IMR-90 (cell line): ENCODE data around the gene NKD1. TPM values are rescaled to one million over a fixed set of nuclear protein-coding genes. Genes with fewer than 3 reads are reported as not detected.

Experiments used
- ATAC-seq: fragments of 200-7000 bp; cut with Tn5 transposase; 2 replicates; pipeline ENCODE4 v1.9.1; 2020; ENCODE audit warnings: low read depth, mild to moderate bottlenecking, moderate library complexity
- BruUV-seq: library from RNA; stranded (reverse); fragments of 400-500 nt; replicated peaks from 2 replicates; lab custom pipeline; 2021; lab: Mats Ljungman, UMichigan
- CTCF ChIA-PET: fragments of 300-600 bp; formaldehyde crosslinking; extraction: SDS; loops from one replicate; lab custom pipeline; 2021; ENCODE audit warnings: antibody characterized with exemption; lab: Yijun Ruan, JAX
- POLR2A ChIA-PET: fragments of 300-600 bp; sonication (Branson Sonifier 250); formaldehyde crosslinking; loops from one replicate; lab custom pipeline; 2022; ENCODE audit warnings: antibody characterized with exemption; ENCODE audit not compliant: unreplicated experiment; lab: Charles Lee
- DNase-seq: peaks from one replicate; pipeline ENCODE4 v3.0.0; 2013
- H2AFZ ChIP-seq: replicated peaks from 2 replicates; pipeline ENCODE3; 2013; ENCODE audit warnings: low read length, mild to moderate bottlenecking; ENCODE audit not compliant: poor library complexity
- H2AK5ac ChIP-seq: 2 replicates; pipeline ENCODE4 v1.6.1; 2013; ENCODE audit warnings: low read depth, low read length, inconsistent platforms
- H2AK9ac ChIP-seq: replicated peaks from 2 replicates; pipeline ENCODE3; 2013; ENCODE audit warnings: mild to moderate bottlenecking, low read depth, low read length, moderate library complexity; ENCODE audit not compliant: poor library complexity
- H2BK120ac ChIP-seq: 2 replicates; pipeline ENCODE4 v1.6.1; 2013; ENCODE audit warnings: low read depth, low read length, inconsistent platforms
- H2BK15ac ChIP-seq: 3 replicates; pipeline ENCODE4 v1.6.1; 2013; ENCODE audit warnings: low read depth, low read length, inconsistent platforms
- H2BK20ac ChIP-seq: 2 replicates; pipeline ENCODE4 v1.6.1; 2013; ENCODE audit warnings: low read depth, mild to moderate bottlenecking, inconsistent platforms, low read length, moderate library complexity
- H2BK5ac ChIP-seq: 2 replicates; pipeline ENCODE4 v1.6.1; 2013; ENCODE audit warnings: mild to moderate bottlenecking, low read depth, low read length, inconsistent platforms; ENCODE audit not compliant: poor library complexity, severe bottlenecking
- H3K14ac ChIP-seq: replicated peaks from 2 replicates; pipeline ENCODE4 v1.6.1; 2013; ENCODE audit warnings: low read depth, low read length, inconsistent platforms
- H3K18ac ChIP-seq: 2 replicates; pipeline ENCODE4 v1.6.1; 2013; ENCODE audit warnings: low read depth, low read length, control low read depth
- H3K23ac ChIP-seq: 2 replicates; pipeline ENCODE4 v1.6.1; 2013; ENCODE audit warnings: low read depth, low read length, inconsistent platforms
- H3K27ac ChIP-seq: 2 replicates; pipeline ENCODE4 v1.5.1; 2013; ENCODE audit warnings: mild to moderate bottlenecking, control low read depth, low read length; ENCODE audit not compliant: insufficient read depth
- H3K27me3 ChIP-seq: 2 replicates; pipeline ENCODE4 v1.6.1; 2013; ENCODE audit warnings: low read length; ENCODE audit not compliant: control insufficient read depth, insufficient read depth
- H3K36me3 ChIP-seq: 2 replicates; pipeline ENCODE4 v1.6.1; 2013; ENCODE audit warnings: low read length, mixed read lengths; ENCODE audit not compliant: control insufficient read depth, insufficient read depth
- H3K4ac ChIP-seq: 2 replicates; pipeline ENCODE4 v1.6.1; 2013; ENCODE audit warnings: low read depth, low read length, inconsistent platforms
- H3K4me1 ChIP-seq: 2 replicates; pipeline ENCODE4 v1.6.1; 2013; ENCODE audit warnings: low read length, mixed read lengths; ENCODE audit not compliant: control insufficient read depth, insufficient read depth
- H3K4me2 ChIP-seq: 2 replicates; pipeline ENCODE4 v1.6.1; 2013; ENCODE audit warnings: low read depth, mild to moderate bottlenecking, control low read depth, low read length, moderate library complexity
- H3K4me3 ChIP-seq: 2 replicates; pipeline ENCODE4 v1.5.1; 2013; ENCODE audit warnings: low read depth, mild to moderate bottlenecking, control low read depth, low read length, moderate library complexity; ENCODE audit not compliant: insufficient read depth
- H3K56ac ChIP-seq: 2 replicates; pipeline ENCODE4 v1.6.1; 2013; ENCODE audit warnings: low read length, inconsistent platforms; ENCODE audit not compliant: insufficient read depth; ENCODE audit errors: extremely low read depth
- H3K79me1 ChIP-seq, 2 experiments: 2 replicates each; pipeline ENCODE4 v1.6.1; 2013; ENCODE audit warnings: low read length in 2 of 2, inconsistent platforms in 1 of 2, low read depth in 1 of 2
- H3K9ac ChIP-seq: 2 replicates; pipeline ENCODE4 v1.6.1; 2013; ENCODE audit warnings: low read depth, low read length, control low read depth
- H3K9me1 ChIP-seq: 2 replicates; pipeline ENCODE4 v1.6.1; 2013; ENCODE audit warnings: low read length, inconsistent platforms; ENCODE audit not compliant: insufficient read depth
- H3K9me3 ChIP-seq: 2 replicates; pipeline ENCODE4 v1.6.1; 2013; ENCODE audit warnings: low read length; ENCODE audit not compliant: control insufficient read depth, insufficient read depth
- H4K20me1 ChIP-seq: 2 replicates; pipeline ENCODE4 v1.6.1; 2013; ENCODE audit warnings: low read length, inconsistent platforms; ENCODE audit not compliant: insufficient read depth
- H4K5ac ChIP-seq: 2 replicates; pipeline ENCODE4 v1.6.1; 2013; ENCODE audit warnings: mild to moderate bottlenecking, low read depth, low read length, control low read depth
- H4K8ac ChIP-seq, 2 experiments: 2 replicates each; pipeline ENCODE4 v1.6.1; 2013; ENCODE audit warnings: low read depth in 2 of 2, low read length in 2 of 2, control low read depth in 1 of 2, inconsistent platforms in 1 of 2
- H4K91ac ChIP-seq: 2 replicates; pipeline ENCODE4 v1.6.1; 2013; ENCODE audit warnings: low read depth, low read length, inconsistent platforms; ENCODE audit not compliant: insufficient read depth
- BHLHE40 ChIP-seq: fragments of 150-350 bp; IDR thresholded peaks from 2 replicates; pipeline ENCODE4 v1.6.1; 2016; ENCODE audit warnings: mild to moderate bottlenecking, low read depth, low read length
- CEBPB ChIP-seq: IDR thresholded peaks from 2 replicates; pipeline ENCODE4 v1.6.1; 2012; ENCODE audit warnings: low read depth, low read length, improper control_type of control experiment
- CHD1 ChIP-seq: IDR thresholded peaks from 2 replicates; pipeline ENCODE4 v1.6.1; 2012; ENCODE audit warnings: low read depth, low read length, improper control_type of control experiment
- ELK1 ChIP-seq: fragments of 150-350 bp; IDR thresholded peaks from 2 replicates; pipeline ENCODE4 v1.6.1; 2016; ENCODE audit warnings: low read depth, mild to moderate bottlenecking, low read length, moderate library complexity, borderline replicate concordance
- FOS ChIP-seq: fragments of 150-350 bp; IDR thresholded peaks from 2 replicates; pipeline ENCODE4 v1.6.1; 2016; ENCODE audit warnings: low read depth, low read length
- MAFK ChIP-seq: IDR thresholded peaks from 2 replicates; pipeline ENCODE4 v1.6.1; 2012; ENCODE audit warnings: low read depth, low read length, improper control_type of control experiment
- MAZ ChIP-seq: IDR thresholded peaks from 2 replicates; pipeline ENCODE4 v1.6.1; 2012; ENCODE audit warnings: low read depth, mild to moderate bottlenecking, low read length, improper control_type of control experiment, moderate library complexity, borderline replicate concordance
- MXI1 ChIP-seq: IDR thresholded peaks from 2 replicates; pipeline ENCODE4 v1.6.1; 2012; ENCODE audit warnings: low read depth, mild to moderate bottlenecking, low read length, moderate library complexity, borderline replicate concordance
- NFE2L2 ChIP-seq: fragments of 150-350 bp; IDR thresholded peaks from 2 replicates; pipeline ENCODE4 v1.6.1; 2016; ENCODE audit warnings: low read depth, mild to moderate bottlenecking, low read length
- RCOR1 ChIP-seq: IDR thresholded peaks from 2 replicates; pipeline ENCODE4 v1.6.1; 2012; ENCODE audit warnings: mild to moderate bottlenecking, low read length, improper control_type of control experiment; ENCODE audit not compliant: insufficient replicate concordance
- RFX5 ChIP-seq: IDR thresholded peaks from 2 replicates; pipeline ENCODE4 v1.8.0; 2012; ENCODE audit warnings: low read depth, mild to moderate bottlenecking, low read length, moderate library complexity
- WGBS, 2 experiments: methylation state at CpG; one replicate each; pipeline versions ENCODE4 v1.1.5 to v1.1.7; 2013; ENCODE audit warnings: missing lambda C conversion rate in 2 of 2; ENCODE audit not compliant: insufficient read length in 1 of 2; ENCODE audit errors: extremely low coverage in 2 of 2; 5-methylcytosine and 5-hydroxymethylcytosine counted together
- dilution Hi-C: fragments of 300-500 bp; cut with HindIII; formaldehyde crosslinking; loops from one replicate; pipeline ENCODE4 v1.14.3; 2018; ENCODE audit warnings: low sequenced_read_pairs; ENCODE audit not compliant: unreplicated experiment
- in situ Hi-C: fragments of 300-500 bp; cut with MboI; formaldehyde crosslinking; loops from 3 replicates; pipeline ENCODE4 v1.14.3; 2019; ENCODE audit warnings: low sequenced_read_pairs, inconsistent platforms, mixed read lengths
- intact Hi-C: fragments of 100-400 bp; cut with micrococcal nuclease; formaldehyde crosslinking; loops from 2 replicates; pipeline ENCODE4 v1.10.0; 2022
- polyA plus RNA-seq, 3 experiments: library from polyadenylated mRNA; depleted of rRNA; stranded (reverse); fragments of >200 nt; gene quantifications; 2 replicates each; pipeline ENCODE4 v1.2.3, GENCODE V29; 2012; ENCODE audit warnings: low replicate concordance in 1 of 3
- total RNA-seq: library from RNA; depleted of rRNA; stranded (reverse); fragments of >200 nt; gene quantifications from 2 replicates; pipeline ENCODE4 v1.2.3, GENCODE V29; 2012

NKD1 gene
- total and polyA plus RNA-seq, 2 of the 4 experiments (the other 2 are of a cell fraction) = not detected

- no peak for TF ChIP-seq NFE2L2
- no peak for TF ChIP-seq MXI1
Observed at GRCh38 chr16:50665128-50665878, 117.1 kb downstream of the NKD1 start (continued).

- POLR2A ChIA-PET = no interaction called here
- TF ChIP-seq RFX5 = no peak
- no peak for TF ChIP-seq BHLHE40
- no peak for TF ChIP-seq CEBPB
- TF ChIP-seq MXI1 = no peak
- no peak for TF ChIP-seq CHD1
- TF ChIP-seq MAZ = no peak
- TF ChIP-seq FOS = no peak
- no peak for TF ChIP-seq ELK1
- TF ChIP-seq MAFK = no peak
- no peak for TF ChIP-seq NFE2L2
- TF ChIP-seq RCOR1 = no peak
Observed at GRCh38 chr16:50666658-50667496, 118.7 kb downstream of the NKD1 start.

More at GRCh38 chr16:50666658-50667496, 118.7 kb downstream of the NKD1 start:
- no TSS peak for BruUV-seq
- Histone ChIP-seq H3K4ac (no peak overlapping the region), H4K20me1 (no peaks in the 10 kb centered on the region), H3K18ac (no peak overlapping the region), H3K4me1 (no peaks in the 10 kb centered on the region), H3K14ac (no peak overlapping the region), H2AK5ac (no peak overlapping the region), H3K79me1 (no peaks in the 10 kb centered on the region), H2BK120ac (no peak overlapping the region), H3K36me3 (no peaks in the 10 kb centered on the region), H2BK5ac (no peak overlapping the region), H3K56ac (no peak overlapping the region), H3K9me1 (no peaks in the 10 kb centered on the region), H2AFZ (no peak overlapping the region), H2AK9ac (no peak overlapping the region), H4K8ac (no peak overlapping the region), H3K27ac (no peak overlapping the region), H3K9me3 (peaks cover 6% of the 10 kb centered on the region), H2BK20ac (no peak overlapping the region), H2BK15ac (no peak overlapping the region), H3K23ac (no peak overlapping the region), H3K9ac (no peak overlapping the region), H3K4me2 (no peak overlapping the region), H4K5ac (no peak overlapping the region), H4K91ac (no peak overlapping the region), H3K4me3 (no peak overlapping the region), H3K27me3 (no peaks in the 10 kb centered on the region; the same call in 1 of the 2 replicates)
- ATAC-seq (no peak), DNase-seq (no peak)
- CTCF ChIA-PET = interaction anchor here (0.6 to 2.6 kb wide), 5 partner anchors 14 to 1453 kb away, joined by 3 to 17 read pairs (median 5); partner anchors contain the start of gene SNX20
- in situ Hi-C loops (loop anchor here (10.0 to 25.0 kb wide), 2 partner anchors 292 to 455 kb away; no protein-coding TSS in a partner anchor), dilution Hi-C loops (no loop called here), intact Hi-C loops (no loop called here)
- WGBS, 2 experiments = no CpG with 5 or more reads among the region's 9 CpGs
